NOMO-1 treated with dmso at 0.1 percent for 144 hours (cell line): ENCODE data around the gene ACSF2.
"Not testable (repeated sequence)": the region's sequence is repeated elsewhere in the genome, so short reads cannot be mapped to it uniquely, and the experiment has no call there.

ENCODE experiments used
- DNase-seq: peaks from one replicate; lab custom pipeline; 2025; ENCODE audit not compliant: unreplicated experiment; lab: John Stamatoyannopoulos, UW

The ACSF2 gene

GRCh38 chr17:50407921-50408320 lies 18.1 kb upstream of the ACSF2 start:
- no peak for DNase-seq

GRCh38 chr17:50412188-50412732 lies 13.8 kb upstream of the ACSF2 start:
- no peak for DNase-seq

- no peak for DNase-seq
Measured at GRCh38 chr17:50414808-50415207, 11.2 kb upstream of the ACSF2 start.

DNA sequence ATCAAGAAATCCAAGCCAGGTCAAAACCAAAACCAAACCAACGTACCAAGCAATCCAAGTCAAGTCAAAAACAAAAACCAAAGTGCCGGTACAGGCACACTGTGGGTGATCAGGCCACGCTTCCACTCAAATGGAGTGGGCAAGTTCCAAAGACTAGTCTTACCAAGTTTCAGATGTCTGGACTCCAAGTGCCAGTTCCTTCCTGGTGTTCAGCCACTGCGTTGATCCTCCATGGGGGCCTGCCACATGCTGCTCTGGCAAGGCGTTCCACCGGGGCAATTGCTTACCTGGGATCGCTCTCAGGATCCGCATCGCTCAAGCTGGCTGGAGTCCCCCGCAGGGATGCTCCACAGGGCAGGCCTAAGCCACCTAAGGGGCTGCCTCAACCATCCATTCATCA lies 6.4 kb upstream of the ACSF2 start:
- not testable (repeated sequence) for DNase-seq

DNA sequence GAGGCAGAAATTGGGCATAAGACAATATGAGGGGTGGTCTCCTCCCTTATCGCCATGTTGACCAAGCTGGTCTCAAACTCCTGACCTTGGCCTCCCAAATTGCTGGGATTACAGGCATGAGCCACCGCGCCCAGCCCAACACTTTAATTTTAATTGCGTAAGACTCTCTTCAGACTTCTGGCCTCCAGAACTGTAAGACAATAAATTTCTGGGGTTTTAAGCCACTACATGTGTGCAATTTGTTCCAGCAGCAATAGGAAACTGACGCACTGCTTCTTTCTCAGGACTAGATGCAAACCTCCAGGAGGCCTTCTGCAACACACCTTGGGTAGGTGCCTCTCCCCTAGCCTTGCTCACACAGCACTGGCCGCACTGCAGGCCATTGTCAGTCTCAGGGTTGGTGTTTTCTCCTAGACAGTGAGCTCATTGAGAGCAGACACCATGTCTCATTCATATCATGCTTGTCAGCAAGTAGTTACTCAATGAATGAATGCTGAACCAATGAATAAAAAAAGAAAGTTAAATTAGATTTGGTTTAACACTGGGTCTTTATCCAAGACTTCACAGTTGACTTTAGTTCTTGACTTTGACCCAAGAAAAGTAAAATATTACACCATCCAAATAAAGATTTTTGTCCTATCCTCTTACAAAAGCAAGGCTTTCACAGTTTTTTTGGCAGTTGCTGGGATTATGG lies 5.5 kb upstream of the ACSF2 start:
- DNase-seq: peak; percentile 34

DNA sequence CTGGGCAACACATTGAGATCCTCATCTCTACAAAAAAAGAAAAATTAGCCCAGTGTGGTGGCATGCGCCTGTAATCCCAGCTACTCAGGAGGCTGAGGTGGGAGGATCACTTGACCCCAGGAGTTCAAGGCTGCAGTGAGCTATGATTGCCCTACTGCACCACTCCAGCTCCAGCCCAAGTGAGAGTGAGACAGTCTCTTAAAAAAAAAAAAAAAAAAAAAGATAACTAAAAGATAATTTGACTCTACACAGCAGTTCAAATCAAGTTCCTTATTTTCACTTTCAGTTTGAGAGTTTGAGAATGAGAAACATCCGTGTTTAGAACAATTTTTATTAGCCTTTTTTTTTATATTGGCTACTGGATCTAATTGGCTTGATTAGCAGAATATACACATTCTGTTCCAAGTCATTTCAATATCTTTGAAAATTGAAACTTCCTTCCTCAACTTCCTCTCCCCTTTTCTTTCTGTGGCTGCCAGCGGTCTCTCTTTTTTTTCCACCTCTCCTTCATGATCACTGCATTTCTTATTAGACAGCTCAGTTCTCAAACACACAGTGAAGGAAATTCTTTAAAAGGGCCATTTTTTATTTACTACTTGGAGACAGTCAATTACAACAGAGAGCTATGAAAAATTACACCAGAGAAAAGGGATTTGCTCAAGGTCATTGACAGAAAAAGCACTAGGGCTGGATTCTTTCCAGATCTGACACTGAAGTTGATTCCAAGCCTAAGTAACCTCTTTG lies 4.5 kb upstream of the ACSF2 start:
- no peak for DNase-seq

DNA sequence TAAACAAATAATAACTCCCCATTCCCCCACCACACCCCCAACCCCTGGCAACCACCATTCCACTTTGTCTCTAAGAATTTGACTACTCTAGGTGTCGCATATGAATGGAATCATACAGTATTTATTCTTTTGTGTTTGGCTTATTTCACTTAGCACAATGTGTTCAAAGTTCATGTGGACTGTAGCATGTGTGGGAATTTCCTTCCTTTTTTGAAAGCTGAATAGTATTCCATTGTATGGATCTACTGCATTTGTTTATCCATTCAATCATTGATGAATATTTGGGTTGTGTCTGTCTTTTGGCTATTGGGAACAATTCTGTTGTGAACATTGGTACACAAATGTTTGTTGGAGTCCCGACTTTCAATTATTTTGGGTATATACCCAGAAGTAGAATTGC lies 3.3 kb upstream of the ACSF2 start:
- no peak for DNase-seq

DNA sequence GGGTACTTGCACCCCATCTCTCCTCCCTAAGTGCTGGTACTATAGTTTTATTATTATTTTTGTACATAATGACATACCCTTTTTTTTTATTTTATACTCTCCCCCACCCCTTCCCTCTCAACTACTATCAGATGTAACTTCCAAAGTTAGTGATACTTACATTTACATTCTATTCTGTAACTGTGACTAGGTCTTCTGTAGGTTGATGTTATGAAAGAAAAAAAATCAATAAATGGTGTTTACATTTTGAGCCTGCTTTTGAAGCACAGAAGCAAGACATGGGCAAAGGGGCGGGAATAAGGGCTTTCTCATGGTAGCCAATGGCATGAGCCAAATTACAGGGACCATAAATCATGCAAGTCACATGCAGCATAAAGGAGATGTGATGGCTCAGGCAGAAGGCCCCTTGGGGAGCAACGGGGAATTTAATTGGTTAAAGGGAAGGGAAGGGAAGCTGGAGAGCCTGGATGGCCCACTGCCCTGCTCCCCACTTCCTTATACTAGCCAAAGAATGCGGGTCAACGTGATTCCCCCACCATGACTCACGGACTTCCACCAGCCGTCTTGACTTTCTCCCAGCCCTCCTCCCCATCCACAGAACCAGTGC lies 2.4 kb upstream of the ACSF2 start:
- DNase-seq: peak; percentile 61

- no peak for DNase-seq
Measured at GRCh38 chr17:50424246-50424995, 1.6 kb upstream of the ACSF2 start.

DNA sequence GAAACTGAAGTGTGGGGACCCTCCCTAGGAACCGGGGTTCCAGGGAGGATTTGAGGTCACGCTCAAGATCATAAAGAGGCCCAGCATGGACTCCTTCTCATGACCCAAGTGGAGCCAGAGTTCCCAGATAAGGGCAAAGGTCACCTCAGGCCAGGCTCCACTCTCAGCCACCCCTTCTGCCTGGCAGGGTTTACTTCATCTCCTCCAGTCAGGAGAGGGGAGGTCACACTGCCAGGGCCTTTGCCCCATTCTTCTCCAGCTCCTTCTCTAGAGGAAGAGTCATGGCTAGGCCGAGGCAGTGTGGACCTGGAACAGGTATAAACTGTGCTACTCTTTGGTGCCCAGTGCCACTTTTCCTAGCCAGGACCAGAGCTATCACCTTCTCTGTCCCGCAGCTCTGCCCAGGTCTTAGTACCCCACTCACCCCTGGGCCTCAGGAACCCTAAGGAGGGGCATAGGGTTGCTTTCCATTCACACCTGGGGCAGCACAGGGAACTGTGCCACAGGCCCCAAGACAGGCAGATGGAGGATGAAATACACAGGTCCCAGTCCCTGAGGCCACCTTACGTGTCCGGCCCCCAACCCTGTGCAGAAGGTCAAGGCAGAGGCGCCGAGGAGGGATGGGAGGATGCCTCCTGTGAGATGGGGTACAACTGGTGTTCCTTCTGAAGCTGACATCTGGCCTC lies 879 bp upstream of the ACSF2 start:
- no peak for DNase-seq

DNA sequence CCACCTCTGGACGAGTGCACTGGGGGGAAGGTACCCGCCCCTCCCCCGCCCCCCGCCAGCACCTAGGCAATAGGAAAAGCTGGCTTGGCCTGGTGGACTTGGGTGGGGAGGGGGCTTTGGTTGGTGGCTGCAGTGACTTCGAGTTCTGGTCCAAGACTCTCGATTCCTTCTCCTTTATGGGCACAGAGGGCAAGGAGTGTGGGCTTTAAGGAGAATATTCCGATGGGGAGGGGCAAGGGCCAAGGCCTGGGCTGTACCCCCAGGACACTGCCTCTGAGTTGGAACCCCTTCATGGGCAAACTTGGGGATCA lies 409 bp downstream of the ACSF2 start:
- DNase-seq: no peak

DNA sequence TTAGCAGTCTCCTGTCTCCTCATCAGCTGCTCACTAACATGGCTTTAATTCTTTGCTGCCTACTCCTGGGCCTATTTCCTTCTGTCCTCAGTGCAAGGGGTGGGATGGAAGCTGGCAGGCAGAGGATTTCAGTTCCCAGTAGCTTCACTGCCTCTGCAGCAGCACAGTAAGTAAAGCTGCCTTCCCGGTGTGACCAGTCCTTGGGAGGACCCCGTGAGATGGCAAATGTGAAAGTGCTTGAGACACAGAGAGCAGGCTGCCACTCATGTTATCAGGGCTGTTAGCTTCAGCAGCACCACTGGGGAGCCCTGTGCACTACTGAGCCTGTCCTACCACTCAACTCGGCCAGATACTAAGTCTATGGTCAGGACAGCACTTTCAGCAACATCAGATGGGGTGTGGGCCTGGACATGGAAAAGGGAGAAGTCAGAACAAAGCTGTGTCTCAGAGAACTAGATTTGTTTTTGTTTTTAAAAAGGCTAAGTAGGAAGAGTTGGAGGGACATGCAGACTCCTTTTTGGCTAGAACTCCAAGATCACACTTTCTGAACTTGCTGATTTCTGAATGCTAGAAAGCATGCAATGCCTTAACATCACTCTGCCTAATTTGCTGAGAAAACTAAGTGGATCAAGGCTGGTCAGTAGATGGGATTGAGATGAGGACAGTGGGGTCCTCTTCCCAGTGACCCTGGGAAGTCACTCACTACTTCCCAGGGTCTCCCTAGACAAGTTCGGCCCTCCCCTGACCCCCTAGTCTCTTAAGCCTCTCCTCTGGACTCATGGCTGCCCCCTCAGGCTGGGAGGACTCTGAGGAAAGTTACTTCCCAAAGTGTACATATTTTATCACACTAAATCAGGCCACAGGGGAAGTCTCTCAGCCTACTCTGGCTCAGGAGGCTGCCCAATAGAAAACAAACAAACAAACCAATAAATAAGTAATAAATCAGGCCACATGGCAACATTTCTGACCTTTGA lies 1.1 kb downstream of the ACSF2 start:
- no peak for DNase-seq

GRCh38 chr17:50428126-50428525 lies 2.1 kb downstream of the ACSF2 start:
- not testable (repeated sequence) for DNase-seq

DNA sequence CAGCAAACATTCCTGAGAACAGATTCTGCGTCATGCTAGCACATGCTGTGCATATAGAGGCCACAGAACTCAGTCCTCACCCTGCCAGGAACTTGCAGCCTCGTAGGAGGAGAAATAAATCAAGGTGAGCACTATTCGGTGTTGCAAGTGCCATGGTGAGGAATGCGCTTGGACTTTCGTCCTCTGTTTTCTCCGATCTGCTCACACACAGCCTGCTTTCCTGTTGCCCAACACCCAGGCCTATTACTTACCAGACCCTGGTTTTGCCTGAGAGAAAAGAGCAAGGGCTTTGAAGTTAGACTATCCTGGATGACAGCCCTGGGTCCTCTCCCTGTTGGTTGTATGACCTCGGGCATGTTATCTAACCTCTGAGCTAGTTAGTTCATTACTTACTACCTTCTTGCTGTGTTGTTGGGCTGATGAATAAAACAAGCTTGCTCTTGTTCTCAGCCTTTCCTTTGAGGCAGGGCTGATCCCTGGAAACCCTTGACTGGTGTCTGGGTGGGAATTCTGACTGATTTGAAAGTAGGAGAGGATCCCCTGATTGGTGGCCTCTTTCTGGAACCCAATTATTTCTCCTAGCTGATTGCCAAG lies 2.9 kb downstream of the ACSF2 start:
- DNase-seq: no peak

DNA sequence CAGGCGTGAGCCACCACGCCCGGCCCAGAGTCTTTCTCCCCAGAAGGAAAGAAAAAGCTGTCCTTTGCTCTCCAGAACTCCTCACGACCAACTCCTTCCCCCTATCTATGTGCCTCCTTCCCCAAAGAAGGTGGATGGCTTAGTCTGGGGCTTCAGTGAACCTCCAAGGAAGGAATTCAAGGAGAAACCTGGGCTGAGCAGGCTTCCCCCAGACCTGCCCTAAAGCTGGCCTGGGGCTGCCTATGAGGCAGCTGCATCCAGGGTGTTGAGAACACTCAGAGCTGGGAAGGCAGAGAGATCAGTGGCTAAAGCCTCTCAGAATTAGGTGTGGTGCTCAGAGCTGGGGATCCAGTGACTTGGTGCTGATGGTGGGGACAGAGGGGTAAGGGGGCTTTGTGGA lies 3.8 kb downstream of the ACSF2 start:
- no peak for DNase-seq

GRCh38 chr17:50430821-50431618 lies 5.0 kb downstream of the ACSF2 start:
- DNase-seq: no peak

DNA sequence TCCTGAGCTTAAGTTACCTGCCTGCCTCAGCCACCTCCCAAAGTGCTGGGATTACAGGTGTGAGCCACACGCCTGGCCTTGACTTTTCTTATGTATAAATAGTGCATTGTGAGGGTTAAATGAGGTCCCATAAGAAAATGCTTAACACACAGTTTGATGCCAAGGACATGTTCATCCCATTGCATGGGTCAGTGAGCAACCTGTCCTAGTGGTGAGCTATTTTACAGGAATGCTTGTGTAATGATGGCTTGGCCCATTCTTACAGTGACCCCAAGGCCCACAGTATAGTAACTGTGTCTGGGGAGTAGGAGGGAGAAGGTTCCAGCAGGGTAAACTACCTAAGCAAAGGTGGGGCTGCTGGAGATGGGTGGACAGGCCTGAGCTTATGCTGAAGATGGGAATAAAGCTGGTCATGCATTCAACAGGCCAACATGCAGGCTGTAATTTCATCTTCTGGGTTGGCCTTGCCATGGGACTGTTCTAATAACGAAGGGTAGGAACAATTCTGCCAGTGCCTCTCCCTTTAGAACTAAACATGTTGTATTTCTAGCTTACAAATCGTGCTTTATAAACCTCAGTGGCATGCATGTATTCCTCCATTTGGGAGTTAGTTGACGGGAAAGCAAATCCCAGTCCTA lies 6.2 kb downstream of the ACSF2 start:
- DNase-seq: no peak

- no peak for DNase-seq
Measured at GRCh38 chr17:50437409-50437808, 11.4 kb downstream of the ACSF2 start.
